DMS 273 (cell line): ENCODE data around the gene CLCN5.

Experiments
- DNase-seq: peaks from one replicate; lab custom pipeline; 2025; ENCODE audit not compliant: unreplicated experiment; lab: John Stamatoyannopoulos, UW

CLCN5 gene

GRCh38 chrX:49922291-49923241, at the start of gene CLCN5:
TSS of gene CLCN5 (plus strand) at chrX:49922596. CDS start at chrX:49925299, 2,703 bp downstream.
- peak; percentile 97 for DNase-seq

GRCh38 chrX:49876750-49877149, 45.6 kb upstream of the CLCN5 start:
- DNase-seq: peak; percentile 73

- DNase-seq: no peak
These were observed 44.8 kb upstream of the CLCN5 start for GRCh38 chrX:49877397-49878101.

- DNase-seq: no peak
These were observed 44.1 kb upstream of the CLCN5 start for GRCh38 chrX:49878128-49878833.

- DNase-seq: peak; percentile 88
These were observed 43.4 kb upstream of the CLCN5 start, which contains the start of gene USP27X for GRCh38 chrX:49878834-49879655. TSS of gene USP27X (plus strand) at chrX:49879484. CDS start at chrX:49880308, 824 bp downstream.

GRCh38 chrX:49879656-49880277, 42.6 kb upstream of the CLCN5 start:
- no peak for DNase-seq

- no peak for DNase-seq
These were observed 41.7 kb upstream of the CLCN5 start for GRCh38 chrX:49880668-49881067.

- peak; percentile 82 for DNase-seq
These were observed 38.0 kb upstream of the CLCN5 start for GRCh38 chrX:49884290-49884862.

GRCh38 chrX:49892542-49892941, 29.9 kb upstream of the CLCN5 start:
- no peak for DNase-seq

GRCh38 chrX:49896951-49897350, 25.4 kb upstream of the CLCN5 start:
- no peak for DNase-seq

- no peak for DNase-seq
These were observed 21.3 kb upstream of the CLCN5 start for GRCh38 chrX:49901048-49901447.

GRCh38 chrX:49910344-49910743, 12.1 kb upstream of the CLCN5 start:
- no peak for DNase-seq

- no peak for DNase-seq
These were observed 10.3 kb upstream of the CLCN5 start for GRCh38 chrX:49912086-49912485.

GRCh38 chrX:49912861-49913260, 9.5 kb upstream of the CLCN5 start:
- no peak for DNase-seq

- DNase-seq: peak; percentile 81
These were observed 6.8 kb upstream of the CLCN5 start for GRCh38 chrX:49915361-49916222.

GRCh38 chrX:49919617-49920016, 2.8 kb upstream of the CLCN5 start:
- DNase-seq: peak; percentile 61

- no peak for DNase-seq
These were observed 1.3 kb upstream of the CLCN5 start for GRCh38 chrX:49921109-49921508.

- peak; percentile 54 for DNase-seq
These were observed 2.8 kb downstream of the CLCN5 start for GRCh38 chrX:49925176-49925575.

GRCh38 chrX:49930039-49930438, 7.6 kb downstream of the CLCN5 start:
- DNase-seq: peak; percentile 75
